ENCODE results near the gene CERCAM.

DNA sequence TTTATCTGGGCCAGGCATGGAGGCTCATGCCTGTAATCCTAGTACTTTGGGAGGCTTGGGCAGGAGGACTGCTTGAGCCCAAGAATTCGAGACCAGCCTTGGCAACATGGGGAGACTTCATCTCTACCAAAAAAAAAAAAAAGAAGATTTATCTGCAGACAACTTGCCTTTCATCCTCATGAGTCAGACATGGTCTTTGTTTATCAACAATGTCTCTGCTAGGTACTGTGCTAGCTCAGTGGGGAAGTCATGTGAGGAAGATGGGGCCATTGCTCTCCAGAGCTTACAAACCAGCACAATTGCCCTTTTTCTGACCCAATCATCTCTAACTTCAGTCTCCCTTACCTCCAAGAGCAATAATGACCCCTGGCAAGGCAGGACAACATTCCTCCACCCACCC lies 47.9 kb upstream of the CERCAM start:
- no peak for TF ChIP-seq POLR2A (IDR thresholded peaks at IDR 0.05)
- TF ChIP-seq, protein P1, sequence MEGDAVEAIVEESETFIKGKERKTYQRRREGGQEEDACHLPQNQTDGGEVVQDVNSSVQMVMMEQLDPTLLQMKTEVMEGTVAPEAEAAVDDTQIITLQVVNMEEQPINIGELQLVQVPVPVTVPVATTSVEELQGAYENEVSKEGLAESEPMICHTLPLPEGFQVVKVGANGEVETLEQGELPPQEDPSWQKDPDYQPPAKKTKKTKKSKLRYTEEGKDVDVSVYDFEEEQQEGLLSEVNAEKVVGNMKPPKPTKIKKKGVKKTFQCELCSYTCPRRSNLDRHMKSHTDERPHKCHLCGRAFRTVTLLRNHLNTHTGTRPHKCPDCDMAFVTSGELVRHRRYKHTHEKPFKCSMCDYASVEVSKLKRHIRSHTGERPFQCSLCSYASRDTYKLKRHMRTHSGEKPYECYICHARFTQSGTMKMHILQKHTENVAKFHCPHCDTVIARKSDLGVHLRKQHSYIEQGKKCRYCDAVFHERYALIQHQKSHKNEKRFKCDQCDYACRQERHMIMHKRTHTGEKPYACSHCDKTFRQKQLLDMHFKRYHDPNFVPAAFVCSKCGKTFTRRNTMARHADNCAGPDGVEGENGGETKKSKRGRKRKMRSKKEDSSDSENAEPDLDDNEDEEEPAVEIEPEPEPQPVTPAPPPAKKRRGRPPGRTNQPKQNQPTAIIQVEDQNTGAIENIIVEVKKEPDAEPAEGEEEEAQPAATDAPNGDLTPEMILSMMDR (IDR thresholded peaks at IDR 0.05): no peak
- TF ChIP-seq POLR2AphosphoS5 (IDR thresholded peaks at IDR 0.05): no peak

Measured in sigmoid colon (tissue), 4 donors.